Heart left ventricle (tissue), 16 donors: ENCODE results near the gene NXNL2. TPM values are rescaled to one million over a fixed set of nuclear protein-coding genes. Genes with fewer than 3 reads are reported as not detected.
A peak's percentile ranks its signal among the peaks of the same experiment; 100 is the strongest.

Source experiments
- ATAC-seq, 4 donors: fragments of 200-7000 bp; cut with Tn5 transposase; one replicate each; pipeline ENCODE4 v1.9.1; 2020 to 2022; ENCODE audit warnings: moderate library complexity in 4 of 4, mild to moderate bottlenecking in 3 of 4, moderate number of reproducible peaks in 1 of 4
- DNase-seq, 5 donors: peaks; one replicate each; pipeline ENCODE4 v3.0.0-alpha.2; 2020
- H3K27ac ChIP-seq, 12 donors: fragments of 200-600 bp; sonication (generic) in 4 of 12; one replicate each; pipeline versions ENCODE4 v1.5.0 to v1.8.0; 2016 to 2022; ENCODE audit warnings: mild to moderate bottlenecking in 2 of 12
- H3K27me3 ChIP-seq, 9 donors: fragments of 200-600 bp; sonication (generic) in 2 of 9; one replicate each; pipeline versions ENCODE4 v1.5.1 to v1.8.0; 2016 to 2022; ENCODE audit warnings: mild to moderate bottlenecking in 3 of 9
- H3K36me3 ChIP-seq, 9 donors: fragments of 200-600 bp; sonication (generic) in 2 of 9; one replicate each; pipeline versions ENCODE4 v1.5.0 to v1.8.0; 2018 to 2022; ENCODE audit warnings: mild to moderate bottlenecking in 2 of 9
- H3K4me1 ChIP-seq, 12 donors: fragments of 200-600 bp; sonication (generic) in 4 of 12; one replicate each; pipeline versions ENCODE4 v1.5.0 to v1.8.0; 2016 to 2022; ENCODE audit warnings: mild to moderate bottlenecking in 3 of 12
- H3K4me3 ChIP-seq, 12 donors: fragments of 200-600 bp; sonication (generic) in 4 of 12; one replicate each; pipeline versions ENCODE4 v1.5.0 to v1.8.0; 2017 to 2022; ENCODE audit warnings: mild to moderate bottlenecking in 9 of 12, moderate library complexity in 4 of 12
- H3K9me3 ChIP-seq, 12 donors: fragments of 200-600 bp; sonication (generic) in 4 of 12; one replicate each; pipeline versions ENCODE4 v1.5.0 to v1.8.0; 2016 to 2022; ENCODE audit warnings: mild to moderate bottlenecking in 1 of 12
- POLR2A ChIP-seq, 2 donors: fragments of 450-650 bp; IDR thresholded peaks; one replicate each; pipeline ENCODE4 v1.6.1; 2017; ENCODE audit warnings: antibody characterized with exemption in 2 of 2, mild to moderate bottlenecking in 2 of 2, moderate library complexity in 2 of 2
- whole genome bisulfite sequencing, 4 donors: extraction: QIAGEN DNeasy Blood & Tissue Kit in 2 of 4; methylation state at CpG; one replicate each; pipeline versions ENCODE4 v1.1.5 to v1.1.7; 2013 to 2018; 5-methylcytosine and 5-hydroxymethylcytosine counted together
- intact Hi-C, 10 donors: fragments of 100-400 bp; cut with DNase I; formaldehyde crosslinking; loops; one replicate each; pipeline versions ENCODE4 v1.11.1 to v1.14.2; 2022
- polyA plus RNA-seq, 2 donors: library from polyadenylated mRNA; stranded (reverse); fragments of 200-250 nt; gene quantifications; one replicate each; pipeline ENCODE4 v1.2.3, GENCODE V29; 2013
- total RNA-seq, 9 donors: library from RNA; depleted of rRNA in 2 of 9; stranded (reverse); fragments of >200 nt in 2 of 9; fragmentation: NEBNext Ultra II Directional in 3 of 9; extraction: Animal tissue kit (Norgen Biotek cat#: 25700) in 3 of 9; gene quantifications; one replicate each; pipeline versions ENCODE4 v1.1.0 to v1.2.4, GENCODE V29; 2016 to 2023
- TF ChIP-seq, protein P1 (sequence below), 12 donors: fragments of 200-600 bp; sonication (generic) in 4 of 12; IDR thresholded peaks; one replicate each; pipeline versions ENCODE4 v1.5.0 to v1.8.0; 2018 to 2022; ENCODE audit warnings: antibody characterized with exemption in 12 of 12, mild to moderate bottlenecking in 5 of 12
- donor health status: ischemic (EF 13 %, LVEDD 7.1; RV severe dilation, severe dysfunction).
- donor health status: healthy with polysubstance abuse.
- donor health status: DM: no; HTN: yes; CAD: no.
- donor health status: DM: no; HTN: no; CAD: no.
- donor health status: ischemic (EF 25% LVEDD 6.9; RV normal size, moderate dysfunction).
- donor health status: ischemic (EF 25% LVEDD 5.7; RV mildly dilated, moderate dysfunction).
- donor health status: healthy.
- donor health status: DM: yes; HTN: yes; CAD: no.
- donor health status: ischemic (EF 35%, LVEDD 5.7; RV mildly dilated, moderate dysfunction).
- donor health status: nonischemic (EF 11% LVEDD 7.7; RV severe dilation, severe dysfunction).
- donor health status: DM: yes; HTN: yes; CAD: no.
- donor health status: PGD.
- donor health status: ischemic (EF 29% LVEDD 5.4; RV normal size, mild dysfunction).
- donor health status: nonischemic (EF 23%, LVEDD 6.1; RV moderate dilation, normal function).

Gene NXNL2
- total and polyA plus RNA-seq, 11 donors = 0.07 TPM; not detected in 10

DNA sequence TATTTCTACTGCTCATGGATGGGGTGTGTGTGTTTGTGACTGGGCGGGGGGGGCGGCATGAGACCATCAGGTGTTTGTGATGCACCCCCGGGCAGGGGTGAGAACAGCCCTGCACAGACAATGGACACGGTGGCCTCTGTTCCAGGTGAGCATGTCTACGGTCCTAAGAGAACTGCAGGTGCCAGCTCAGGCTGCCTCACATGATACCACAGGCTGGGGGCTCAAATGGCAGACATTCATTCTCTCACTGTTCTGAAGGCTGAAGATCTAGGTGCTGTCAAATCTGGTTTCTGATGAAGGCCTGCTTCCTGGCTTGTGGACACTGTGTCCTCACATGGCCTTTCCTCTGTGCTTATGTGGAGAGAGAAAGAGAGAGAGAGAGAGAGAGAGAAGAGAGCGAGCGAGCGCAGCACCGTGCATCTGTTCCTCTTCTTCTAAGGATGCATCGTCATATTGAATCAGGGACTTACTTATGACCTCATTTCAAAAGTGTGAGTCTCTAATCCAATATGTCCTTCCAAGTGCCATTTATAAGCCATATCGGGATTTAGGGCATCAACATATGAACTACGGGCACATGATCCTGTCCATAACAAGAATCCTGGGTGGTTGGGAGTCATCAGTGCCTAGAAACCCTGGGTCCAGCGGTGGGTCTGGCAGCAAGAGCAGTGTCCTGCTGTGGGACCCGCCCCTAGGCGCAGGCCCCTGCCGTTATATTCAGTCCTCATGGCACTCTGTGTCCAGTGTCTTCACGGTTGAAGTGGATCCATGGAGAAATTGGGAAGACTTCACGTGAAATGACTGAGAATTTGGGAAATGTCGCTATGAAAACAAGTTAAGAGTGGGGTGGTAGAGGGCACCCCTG is 42.5 kb downstream of the NXNL2 start:
- ATAC-seq = peak in 3 of 4 donors; percentile 14 to 44 (median 30)
- Histone ChIP-seq H3K27ac (no peak overlapping the region), H3K36me3 (no peaks in the 10 kb centered on the region), H3K4me1 (peaks cover 0 to 8% (median 3%) of the 10 kb centered on the region in 12 donors), H3K27me3 (peaks cover 0 to 5% (median 0%) of the 10 kb centered on the region in 9 donors), H3K9me3 (no peaks in the 10 kb centered on the region), H3K4me3 (no peak overlapping the region)
- no peak for TF ChIP-seq POLR2A (IDR thresholded peaks at IDR 0.05)
- TF ChIP-seq, protein P1, sequence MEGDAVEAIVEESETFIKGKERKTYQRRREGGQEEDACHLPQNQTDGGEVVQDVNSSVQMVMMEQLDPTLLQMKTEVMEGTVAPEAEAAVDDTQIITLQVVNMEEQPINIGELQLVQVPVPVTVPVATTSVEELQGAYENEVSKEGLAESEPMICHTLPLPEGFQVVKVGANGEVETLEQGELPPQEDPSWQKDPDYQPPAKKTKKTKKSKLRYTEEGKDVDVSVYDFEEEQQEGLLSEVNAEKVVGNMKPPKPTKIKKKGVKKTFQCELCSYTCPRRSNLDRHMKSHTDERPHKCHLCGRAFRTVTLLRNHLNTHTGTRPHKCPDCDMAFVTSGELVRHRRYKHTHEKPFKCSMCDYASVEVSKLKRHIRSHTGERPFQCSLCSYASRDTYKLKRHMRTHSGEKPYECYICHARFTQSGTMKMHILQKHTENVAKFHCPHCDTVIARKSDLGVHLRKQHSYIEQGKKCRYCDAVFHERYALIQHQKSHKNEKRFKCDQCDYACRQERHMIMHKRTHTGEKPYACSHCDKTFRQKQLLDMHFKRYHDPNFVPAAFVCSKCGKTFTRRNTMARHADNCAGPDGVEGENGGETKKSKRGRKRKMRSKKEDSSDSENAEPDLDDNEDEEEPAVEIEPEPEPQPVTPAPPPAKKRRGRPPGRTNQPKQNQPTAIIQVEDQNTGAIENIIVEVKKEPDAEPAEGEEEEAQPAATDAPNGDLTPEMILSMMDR (IDR thresholded peaks at IDR 0.05) = no peak
- no peak for DNase-seq
- WGBS, 4 donors = 85 to 87% (median 86%) methylated on average over 19 of the region's 19 CpGs
- intact Hi-C loops = loop anchor here (1.0 to 10.0 kb wide), 13 partner anchors 190 to 895 kb away; partner anchors contain the start of gene SPIN1 (in 4 of the 10)

GRCh38 chr9:88578121-88579049 is 43.4 kb downstream of the NXNL2 start:
- peak; percentile 70 to 92 (median 76) for DNase-seq
- peaks cover 0 to 5% (median 0%) of the 10 kb centered on the region in 9 donors for H3K27me3 ChIP-seq
- no peaks in the 10 kb centered on the region for H3K9me3 ChIP-seq
- ATAC-seq = peak; percentile 84 to 93 (median 90)
- TF ChIP-seq POLR2A (IDR thresholded peaks at IDR 0.05) = no peak
- TF ChIP-seq, protein P1 (IDR thresholded peaks at IDR 0.05) = peak; percentile 94 to 99 (median 96)
- H3K4me1 ChIP-seq = peaks cover 0 to 8% (median 3%) of the 10 kb centered on the region in 12 donors
- intact Hi-C loops = loop anchor here (1.0 to 10.0 kb wide), 13 partner anchors 191 to 896 kb away; partner anchors contain the start of gene SPIN1 (in 4 of the 10)
- peak overlapping the region in 3 of 12 donors; percentile 11 to 21 (median 18) for H3K4me3 ChIP-seq
- 44 to 51% (median 44%) methylated on average over 24 to 28 of the region's 28 CpGs for WGBS, 4 donors
- no peaks in the 10 kb centered on the region for H3K36me3 ChIP-seq
- H3K27ac ChIP-seq = no peak overlapping the region

- H3K4me3 ChIP-seq = no peak overlapping the region
- intact Hi-C loops = loop anchor here (2.0 to 10.0 kb wide), 12 partner anchors 192 to 897 kb away; partner anchors contain the start of gene SPIN1 (in 4 of the 10)
- H3K4me1 ChIP-seq = peaks cover 0 to 11% (median 3%) of the 10 kb centered on the region in 12 donors
- no peaks in the 10 kb centered on the region for H3K36me3 ChIP-seq
- TF ChIP-seq, protein P1 (IDR thresholded peaks at IDR 0.05) = no peak
- no peak for TF ChIP-seq POLR2A (IDR thresholded peaks at IDR 0.05)
- 84 to 85% (median 84%) methylated on average over 10 of the region's 10 CpGs for WGBS, 4 donors
- no peaks in the 10 kb centered on the region for H3K9me3 ChIP-seq
- H3K27ac ChIP-seq = no peak overlapping the region
- DNase-seq = no peak
- ATAC-seq = no peak
- H3K27me3 ChIP-seq = peaks cover 0 to under 1% (median 0%) of the 10 kb centered on the region in 9 donors
These were observed 44.2 kb downstream of the NXNL2 start for GRCh38 chr9:88579050-88579715.
